HG02763 (cell line): ENCODE results near the gene SLC51A.
"Not testable (repeated sequence)": the region's sequence is repeated elsewhere in the genome, so short reads cannot be mapped to it uniquely, and the experiment has no call there.

Experiments
- ATAC-seq: cut with Tn5 transposase; IDR thresholded peaks from one replicate; pipeline ENCODE4 v1.9.1; 2021; ENCODE audit warnings: mild to moderate bottlenecking, moderate library complexity; ENCODE audit not compliant: unreplicated experiment

Gene SLC51A

GRCh38 chr3:196216089-196216564, at the start of gene SLC51A:
TSS of gene SLC51A (plus strand) at chr3:196216534. CDS start at chr3:196216713, 179 bp downstream.
- no peak for ATAC-seq

- ATAC-seq: no peak
Observed at GRCh38 chr3:196166741-196167140, 49.6 kb upstream of the SLC51A start.

GRCh38 chr3:196168808-196169391, 47.4 kb upstream of the SLC51A start:
- no peak for ATAC-seq

- ATAC-seq: no peak
Observed at GRCh38 chr3:196169836-196170240, 46.5 kb upstream of the SLC51A start.

- ATAC-seq: not testable (repeated sequence)
Observed at GRCh38 chr3:196170296-196170695, 46.0 kb upstream of the SLC51A start.

- ATAC-seq: no peak
Observed at GRCh38 chr3:196174652-196175051, 41.7 kb upstream of the SLC51A start.

GRCh38 chr3:196175116-196175625, 41.2 kb upstream of the SLC51A start:
- no peak for ATAC-seq

- ATAC-seq: no peak
Observed at GRCh38 chr3:196175722-196176121, 40.6 kb upstream of the SLC51A start.

- ATAC-seq: no peak
Observed at GRCh38 chr3:196177567-196177966, 38.8 kb upstream of the SLC51A start.

GRCh38 chr3:196177967-196178366, 38.4 kb upstream of the SLC51A start:
- no peak for ATAC-seq

GRCh38 chr3:196178993-196179379, 37.3 kb upstream of the SLC51A start:
- ATAC-seq: no peak

- peak; percentile 55 for ATAC-seq
Observed at GRCh38 chr3:196179380-196180308, 36.7 kb upstream of the SLC51A start.

- ATAC-seq: no peak
Observed at GRCh38 chr3:196180346-196180745, 36.0 kb upstream of the SLC51A start.

- ATAC-seq: no peak
Observed at GRCh38 chr3:196181127-196181546, 35.2 kb upstream of the SLC51A start.

- ATAC-seq: not testable (repeated sequence)
Observed at GRCh38 chr3:196184169-196184432, 32.2 kb upstream of the SLC51A start.

GRCh38 chr3:196184881-196185280, 31.5 kb upstream of the SLC51A start:
- no peak for ATAC-seq

- ATAC-seq: peak; percentile 37
Observed at GRCh38 chr3:196186651-196187573, 29.4 kb upstream of the SLC51A start.

GRCh38 chr3:196189566-196190347, 26.6 kb upstream of the SLC51A start:
- ATAC-seq: no peak

- ATAC-seq: no peak
Observed at GRCh38 chr3:196192036-196192523, 24.3 kb upstream of the SLC51A start.

GRCh38 chr3:196192524-196193051, 23.7 kb upstream of the SLC51A start:
- ATAC-seq: no peak
